HEK293 (cell line): ENCODE measurements around the gene CNKSR3.

ENCODE experiments used
- AEBP2 ChIP-seq: fragments of 450-650 bp; formaldehyde crosslinking; IDR thresholded peaks from 2 replicates; pipeline ENCODE4 v1.5.1; 2016; ENCODE audit warnings: missing biosample characterization, missing genetic modification characterization, borderline replicate concordance
- BCL11B ChIP-seq: fragments of 450-650 bp; formaldehyde crosslinking; IDR thresholded peaks from 2 replicates; pipeline ENCODE4 v1.5.1; 2016; ENCODE audit warnings: low read depth, missing biosample characterization, missing genetic modification characterization
- HOXD13 ChIP-seq: sonication (generic); formaldehyde crosslinking; IDR thresholded peaks from 2 replicates; pipeline ENCODE4 v1.8.0; 2022; ENCODE audit warnings: missing genetic modification reagents, borderline replicate concordance
- IKZF3 ChIP-seq: fragments of 450-650 bp; IDR thresholded peaks from 2 replicates; pipeline ENCODE4 v1.5.0; 2018; ENCODE audit warnings: missing biosample characterization, mild to moderate bottlenecking, missing genetic modification characterization, moderate library complexity
- KLF17 ChIP-seq: fragments of 450-650 bp; formaldehyde crosslinking; IDR thresholded peaks from 2 replicates; pipeline ENCODE4 v1.5.1; 2016; ENCODE audit warnings: missing biosample characterization, missing genetic modification characterization
- KLF8 ChIP-seq: fragments of 450-650 bp; formaldehyde crosslinking; IDR thresholded peaks from 2 replicates; pipeline ENCODE4 v1.5.1; 2016; ENCODE audit warnings: missing biosample characterization, missing genetic modification characterization
- PRDM10 ChIP-seq: fragments of 450-650 bp; formaldehyde crosslinking; IDR thresholded peaks from 2 replicates; pipeline ENCODE4 v1.5.1; 2016; ENCODE audit warnings: missing biosample characterization, missing genetic modification characterization
- ZNF157 ChIP-seq: fragments of 450-650 bp; formaldehyde crosslinking; IDR thresholded peaks from 2 replicates; pipeline ENCODE4 v1.5.1; 2016; ENCODE audit warnings: missing biosample characterization, missing genetic modification characterization
- ZNF266 ChIP-seq: fragments of 450-650 bp; formaldehyde crosslinking; IDR thresholded peaks from 2 replicates; pipeline ENCODE4 v1.5.1; 2016; ENCODE audit warnings: missing biosample characterization, missing genetic modification characterization, low read depth
- ZNF433 ChIP-seq: fragments of 450-650 bp; formaldehyde crosslinking; IDR thresholded peaks from 2 replicates; pipeline ENCODE4 v1.5.1; 2016; ENCODE audit warnings: missing biosample characterization, missing genetic modification characterization, low read depth
- ZNF449 ChIP-seq: fragments of 450-650 bp; formaldehyde crosslinking; IDR thresholded peaks from 2 replicates; pipeline ENCODE4 v1.5.1; 2017; ENCODE audit warnings: missing biosample characterization, mild to moderate bottlenecking, missing genetic modification characterization, moderate library complexity
- ZNF513 ChIP-seq: fragments of 450-650 bp; IDR thresholded peaks from 2 replicates; pipeline ENCODE4 v1.5.1; 2018; ENCODE audit warnings: missing biosample characterization, missing genetic modification characterization
- ZNF514 ChIP-seq: fragments of 450-650 bp; formaldehyde crosslinking; IDR thresholded peaks from 2 replicates; pipeline ENCODE4 v1.5.1; 2016; ENCODE audit warnings: missing biosample characterization, missing genetic modification characterization
- ZNF518A ChIP-seq: fragments of 450-650 bp; formaldehyde crosslinking; conservative IDR thresholded peaks from 2 replicates; pipeline ENCODE4 v1.5.1; 2016; ENCODE audit warnings: low read depth, missing biosample characterization, missing genetic modification characterization
- ZNF600 ChIP-seq: fragments of 450-650 bp; formaldehyde crosslinking; IDR thresholded peaks from 2 replicates; pipeline ENCODE4 v1.5.1; 2016; ENCODE audit warnings: missing biosample characterization, missing genetic modification characterization
- ZNF645 ChIP-seq: fragments of 450-650 bp; formaldehyde crosslinking; IDR thresholded peaks from 2 replicates; pipeline ENCODE4; 2016; ENCODE audit warnings: missing biosample characterization, missing genetic modification characterization
- ZNF791 ChIP-seq: fragments of 450-650 bp; formaldehyde crosslinking; IDR thresholded peaks from 2 replicates; pipeline ENCODE4 v1.5.1; 2016; ENCODE audit warnings: missing biosample characterization, missing genetic modification characterization
- ZSCAN18 ChIP-seq: fragments of 450-650 bp; formaldehyde crosslinking; IDR thresholded peaks from 2 replicates; pipeline ENCODE4 v1.5.1; 2016; ENCODE audit warnings: missing biosample characterization, missing genetic modification characterization
- ZSCAN23 ChIP-seq: fragments of 450-650 bp; formaldehyde crosslinking; IDR thresholded peaks from 2 replicates; pipeline ENCODE4 v1.5.1; 2016; ENCODE audit warnings: missing biosample characterization, missing genetic modification characterization

Gene CNKSR3

GRCh38 chr6:154555073-154555677 is 44.7 kb upstream of the CNKSR3 start (continued):
- TF ChIP-seq ZNF449, result no peak
- TF ChIP-seq PRDM10, result peak; percentile 90
- peak; percentile 84 for TF ChIP-seq ZNF600 (tag by site-specific recombination)
- TF ChIP-seq ZNF513 (tag by site-specific recombination), result no peak
- TF ChIP-seq ZNF514, result no peak
- peak; percentile 74 for TF ChIP-seq KLF17 (tag by site-specific recombination)
- no peak for TF ChIP-seq ZNF645 (tag by site-specific recombination)
- no peak for TF ChIP-seq BCL11B (tag by site-specific recombination)
- peak; percentile 18; the same call in 1 of the 2 replicates for TF ChIP-seq ZNF518A (tag by site-specific recombination)
- no peak for TF ChIP-seq AEBP2 (tag by site-specific recombination)
- no peak for TF ChIP-seq ZSCAN18
- TF ChIP-seq ZNF266 (tag by site-specific recombination), result no peak
- TF ChIP-seq HOXD13 (CRISPR knock-in tag), result peak; percentile 93
- TF ChIP-seq ZNF157 (tag by site-specific recombination), result no peak
- TF ChIP-seq ZNF791, result no peak
- 0 out of 2 replicates have a peak, but pooled peaks have one; percentile 43 for TF ChIP-seq ZSCAN23 (tag by site-specific recombination)
- peak; percentile 84 for TF ChIP-seq IKZF3 (tag by site-specific recombination)
- TF ChIP-seq ZNF433 (tag by site-specific recombination), result no peak
- TF ChIP-seq KLF8, result peak; percentile 65
